ENCODE data around the gene MAD2L1.
A peak's percentile ranks its signal among the peaks of the same experiment; 100 is the strongest.

Gene MAD2L1

DNA sequence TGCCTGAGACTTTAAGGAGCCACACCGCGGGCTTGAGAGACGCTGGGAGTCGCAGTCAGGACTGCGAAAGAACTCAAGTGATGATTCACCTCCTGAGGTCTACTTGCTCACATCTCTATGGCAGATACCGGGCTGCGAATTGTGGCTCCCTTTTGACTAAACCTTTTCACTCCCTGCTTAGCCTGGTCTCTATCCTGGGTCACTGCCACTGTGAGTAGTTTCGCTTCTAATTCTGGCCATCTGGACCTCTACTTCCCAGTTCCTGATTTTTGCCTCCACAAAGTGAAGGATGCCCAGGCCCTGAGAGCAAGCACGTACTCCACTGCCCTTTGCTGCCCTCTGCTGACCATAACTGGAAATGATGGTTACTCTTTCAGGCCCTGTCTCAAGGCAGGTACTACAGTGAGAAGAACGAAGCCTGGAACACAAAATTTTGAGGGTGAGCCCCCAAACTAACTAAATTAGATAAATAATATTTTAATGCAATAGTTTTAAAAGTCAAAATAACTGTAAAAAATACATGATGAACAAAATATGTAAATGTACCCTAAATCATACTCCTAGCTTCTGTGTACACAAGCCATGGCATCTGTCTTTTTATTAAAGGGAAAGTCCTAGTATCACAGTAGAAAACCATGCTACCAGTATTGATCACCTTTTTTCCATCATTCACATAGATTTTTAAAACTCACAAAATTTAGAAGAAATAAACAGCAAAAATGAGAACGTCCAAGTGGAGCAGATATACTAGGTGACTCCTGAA, 16.7 kb downstream of the MAD2L1 start:
- no peak overlapping the region for H3K27ac Mint-ChIP-seq
- peak overlapping the region; percentile 0 for H3K4me3 Mint-ChIP-seq
- H3K27me3 Mint-ChIP-seq = no peaks in the 10 kb centered on the region
- H3K4me1 Mint-ChIP-seq = peaks cover 12% of the 10 kb centered on the region
- no peaks in the 10 kb centered on the region for H3K36me3 Mint-ChIP-seq
- ATAC-seq (ENCODE audit: low read depth) = peak; percentile 91
- no peaks in the 10 kb centered on the region for H3K9me3 Mint-ChIP-seq
- peak; percentile 79 to 81 for DNase-seq (ENCODE audit: low spot score in 2 of 2)

DNA sequence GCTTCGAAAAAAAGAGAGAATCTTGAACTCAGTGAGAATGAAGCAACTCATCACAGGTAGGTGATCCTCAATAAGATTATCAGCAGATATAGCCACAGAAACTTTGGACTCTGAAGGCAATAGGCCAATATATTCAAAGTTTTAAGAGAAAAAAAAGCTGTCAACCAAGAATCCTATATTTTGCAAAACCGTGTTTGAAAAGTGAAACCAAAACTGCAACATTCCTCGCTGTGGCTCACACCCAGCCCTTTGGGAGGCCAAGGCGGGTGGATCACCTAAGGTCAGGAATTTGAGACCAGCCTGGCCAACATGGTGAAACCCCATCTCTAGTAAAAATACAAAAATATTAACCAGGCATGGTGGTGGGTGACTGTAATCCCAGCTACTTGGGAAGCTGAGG, 22.8 kb downstream of the MAD2L1 start:
- no peaks in the 10 kb centered on the region for H3K4me1 Mint-ChIP-seq
- peaks cover 4% of the 10 kb centered on the region for H3K9me3 Mint-ChIP-seq
- H3K4me3 Mint-ChIP-seq = no peak overlapping the region
- no peaks in the 10 kb centered on the region for H3K27me3 Mint-ChIP-seq
- ATAC-seq (ENCODE audit: low read depth) = no peak
- no peak for DNase-seq (ENCODE audit: low spot score in 2 of 2)
- no peak overlapping the region for H3K27ac Mint-ChIP-seq
- H3K36me3 Mint-ChIP-seq = peaks cover 3% of the 10 kb centered on the region

DNA sequence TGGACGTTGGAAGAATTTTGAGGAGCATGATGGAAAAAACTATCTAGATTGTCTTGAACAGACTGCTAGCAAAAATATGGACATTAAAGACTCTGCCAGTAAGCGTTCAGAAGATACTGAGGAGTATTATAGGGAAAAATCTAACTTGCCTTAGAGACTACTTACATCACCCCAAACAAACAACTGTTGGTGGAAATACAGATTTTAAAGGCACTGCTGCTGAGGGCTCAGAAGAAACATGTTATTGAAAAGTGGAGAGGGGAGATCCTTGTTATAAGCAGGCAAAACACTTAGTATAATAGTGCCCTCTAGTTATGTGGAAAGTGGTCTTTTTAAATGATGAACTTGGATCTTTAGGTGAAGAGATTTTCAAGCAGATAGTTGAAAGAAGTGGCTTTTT, 29.2 kb downstream of the MAD2L1 start:
- no peaks in the 10 kb centered on the region for H3K36me3 Mint-ChIP-seq
- no peaks in the 10 kb centered on the region for H3K4me1 Mint-ChIP-seq
- DNase-seq (ENCODE audit: low spot score in 2 of 2) (no peak), ATAC-seq (ENCODE audit: low read depth) (no peak)
- no peak overlapping the region for H3K27ac Mint-ChIP-seq
- H3K27me3 Mint-ChIP-seq = peaks cover 8% of the 10 kb centered on the region
- no peaks in the 10 kb centered on the region for H3K9me3 Mint-ChIP-seq
- H3K4me3 Mint-ChIP-seq = no peak overlapping the region

DNA sequence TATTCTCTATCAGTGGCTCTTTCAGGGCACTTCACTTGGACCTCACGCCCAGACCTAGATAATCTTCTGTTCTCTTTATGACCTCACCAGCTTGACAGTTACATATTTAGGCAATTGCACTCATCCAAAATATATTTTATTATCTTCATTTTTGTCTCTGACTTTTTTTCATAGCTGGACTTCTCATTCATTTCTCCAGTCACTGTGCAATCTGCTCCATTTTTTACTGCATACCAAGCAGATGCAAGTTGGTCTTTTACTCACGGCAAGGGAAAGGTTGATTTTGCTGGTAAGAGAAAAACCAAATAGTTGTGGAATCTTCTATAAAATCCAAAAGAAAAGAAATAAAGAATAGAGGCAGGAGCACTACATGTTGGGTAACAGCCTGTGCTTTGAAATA, 31.7 kb downstream of the MAD2L1 start:
- no peaks in the 10 kb centered on the region for H3K4me1 Mint-ChIP-seq
- H3K27ac Mint-ChIP-seq = no peak overlapping the region
- no peaks in the 10 kb centered on the region for H3K9me3 Mint-ChIP-seq
- H3K27me3 Mint-ChIP-seq = peaks cover 12% of the 10 kb centered on the region
- H3K36me3 Mint-ChIP-seq = no peaks in the 10 kb centered on the region
- ATAC-seq (ENCODE audit: low read depth) (no peak), DNase-seq (ENCODE audit: low spot score in 2 of 2) (no peak)
- no peak overlapping the region for H3K4me3 Mint-ChIP-seq

DNA sequence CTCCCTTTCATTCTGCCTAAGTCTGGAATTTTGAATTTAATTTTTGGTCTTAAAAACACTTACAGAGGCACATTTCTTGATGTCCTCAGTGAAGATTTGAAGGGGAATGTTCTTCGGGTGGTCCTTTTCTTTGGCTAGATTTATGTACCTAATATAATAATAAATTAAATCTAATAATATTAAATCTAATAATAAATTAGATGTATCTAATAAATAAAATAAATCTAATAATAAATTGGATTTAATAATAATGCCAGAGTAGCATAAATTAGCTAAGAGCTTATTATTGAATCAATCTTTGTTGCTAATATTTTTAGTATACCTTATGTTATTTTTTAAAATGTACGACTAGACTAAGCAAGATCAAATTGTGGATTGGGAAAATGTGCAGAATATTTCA, 39.8 kb downstream of the MAD2L1 start:
- no peak overlapping the region for H3K4me3 Mint-ChIP-seq
- H3K36me3 Mint-ChIP-seq = no peaks in the 10 kb centered on the region
- DNase-seq (ENCODE audit: low spot score in 2 of 2) = no peak
- no peaks in the 10 kb centered on the region for H3K9me3 Mint-ChIP-seq
- no peak overlapping the region for H3K27ac Mint-ChIP-seq
- ATAC-seq (ENCODE audit: low read depth) = no peak
- H3K4me1 Mint-ChIP-seq = no peaks in the 10 kb centered on the region
- peaks cover 4% of the 10 kb centered on the region for H3K27me3 Mint-ChIP-seq

DNA sequence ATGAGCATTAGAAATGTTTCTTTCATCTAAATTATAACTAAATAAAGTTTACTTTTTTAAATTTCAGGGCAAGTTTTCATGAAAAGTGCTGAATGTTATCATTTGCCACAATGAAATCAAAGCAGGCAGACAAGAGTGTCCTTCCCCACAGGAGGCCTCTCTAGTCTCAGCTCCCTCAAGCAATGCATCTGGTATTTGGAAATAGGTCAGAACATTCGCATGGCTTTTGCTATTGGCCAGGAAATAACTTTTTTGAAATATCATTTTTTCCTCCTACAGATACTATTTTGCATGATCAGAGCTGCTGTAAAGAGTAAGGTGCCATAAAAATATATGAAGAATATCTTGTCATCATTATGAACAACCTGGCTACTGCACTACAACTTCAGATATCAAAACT, 41.1 kb downstream of the MAD2L1 start:
- DNase-seq (ENCODE audit: low spot score in 2 of 2) (no peak), ATAC-seq (ENCODE audit: low read depth) (no peak)
- Mint-ChIP-seq H3K27me3 (peaks cover 2% of the 10 kb centered on the region), H3K4me1 (no peaks in the 10 kb centered on the region), H3K9me3 (no peaks in the 10 kb centered on the region), H3K27ac (no peak overlapping the region), H3K36me3 (no peaks in the 10 kb centered on the region), H3K4me3 (no peak overlapping the region)

- peaks cover 2% of the 10 kb centered on the region for H3K9me3 Mint-ChIP-seq
- H3K27me3 Mint-ChIP-seq = peaks cover 5% of the 10 kb centered on the region
- ATAC-seq (ENCODE audit: low read depth) (no peak), DNase-seq (ENCODE audit: low spot score in 2 of 2) (no peak)
- no peak overlapping the region for H3K27ac Mint-ChIP-seq
- H3K4me3 Mint-ChIP-seq = no peak overlapping the region
- H3K36me3 Mint-ChIP-seq = no peaks in the 10 kb centered on the region
- H3K4me1 Mint-ChIP-seq = no peaks in the 10 kb centered on the region
Observed at GRCh38 chr4:120018786-120019185, 47.9 kb downstream of the MAD2L1 start.

- no peak for DNase-seq (ENCODE audit: low spot score in 2 of 2)
- H3K27me3 Mint-ChIP-seq = peaks cover 5% of the 10 kb centered on the region
- H3K4me3 Mint-ChIP-seq = no peak overlapping the region
- ATAC-seq (ENCODE audit: low read depth) = no peak
- H3K27ac Mint-ChIP-seq = no peak overlapping the region
- peaks cover 2% of the 10 kb centered on the region for H3K9me3 Mint-ChIP-seq
- no peaks in the 10 kb centered on the region for H3K36me3 Mint-ChIP-seq
- H3K4me1 Mint-ChIP-seq = no peaks in the 10 kb centered on the region
Observed at GRCh38 chr4:120017939-120018692, 48.5 kb downstream of the MAD2L1 start.

GRCh38 chr4:120011725-120012124, 54.9 kb downstream of the MAD2L1 start:
- Mint-ChIP-seq H3K4me1 (no peaks in the 10 kb centered on the region), H3K9me3 (peaks cover 2% of the 10 kb centered on the region), H3K27ac (no peak overlapping the region), H3K27me3 (peaks cover 5% of the 10 kb centered on the region), H3K36me3 (no peaks in the 10 kb centered on the region), H3K4me3 (no peak overlapping the region)
- ATAC-seq (ENCODE audit: low read depth) = no peak
- DNase-seq (ENCODE audit: low spot score in 2 of 2) = no peak

DNA sequence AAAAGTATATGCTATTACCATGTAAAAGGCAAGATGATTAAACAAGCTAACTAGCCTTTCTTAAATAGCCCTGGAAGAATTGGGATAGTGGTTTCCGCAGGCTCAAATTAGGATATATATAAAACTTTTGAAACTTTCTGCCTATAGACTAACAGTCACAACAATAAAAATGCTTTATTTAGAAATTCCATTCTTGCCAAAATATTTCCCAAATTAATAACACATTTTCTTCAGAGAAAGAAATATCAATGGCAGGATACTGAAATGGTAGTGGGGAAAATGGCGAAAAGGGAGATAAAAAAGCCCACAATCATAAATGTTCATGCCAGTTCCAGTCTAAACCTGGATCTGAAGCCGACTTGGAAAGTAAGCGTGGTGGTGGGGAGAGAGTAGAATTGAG, 56.0 kb downstream of the MAD2L1 start:
- Mint-ChIP-seq H3K27me3 (peaks cover 4% of the 10 kb centered on the region), H3K4me3 (no peak overlapping the region), H3K4me1 (no peaks in the 10 kb centered on the region), H3K9me3 (peaks cover 1% of the 10 kb centered on the region), H3K36me3 (no peaks in the 10 kb centered on the region), H3K27ac (no peak overlapping the region)
- no peak for DNase-seq (ENCODE audit: low spot score in 2 of 2)
- no peak for ATAC-seq (ENCODE audit: low read depth)

DNA sequence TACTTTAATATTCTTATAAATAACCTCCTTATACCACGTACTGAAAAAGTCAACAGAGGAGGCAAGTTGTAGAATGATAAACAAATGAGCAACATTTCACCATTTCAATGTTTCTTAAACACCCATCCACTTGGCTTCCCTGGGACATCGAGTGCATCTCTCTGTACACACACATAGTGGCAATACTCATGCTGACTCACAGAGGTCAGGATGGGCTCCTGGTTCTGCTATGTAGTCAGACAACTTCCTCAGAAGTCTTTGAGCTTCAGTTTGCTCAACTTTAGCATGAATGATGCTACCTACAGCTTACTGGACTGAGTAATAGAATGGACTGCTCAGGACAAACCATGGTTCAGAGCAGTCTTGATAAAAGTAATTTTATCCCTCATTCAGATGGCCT, 56.9 kb downstream of the MAD2L1 start:
- Mint-ChIP-seq H3K4me3 (no peak overlapping the region), H3K4me1 (no peaks in the 10 kb centered on the region), H3K9me3 (no peaks in the 10 kb centered on the region)

GRCh38 chr4:120008957-120009356, 57.7 kb downstream of the MAD2L1 start:
- Mint-ChIP-seq H3K9me3 (no peaks in the 10 kb centered on the region), H3K36me3 (no peaks in the 10 kb centered on the region), H3K4me1 (no peaks in the 10 kb centered on the region), H3K4me3 (no peak overlapping the region), H3K27ac (no peak overlapping the region), H3K27me3 (peaks cover 3% of the 10 kb centered on the region)
- DNase-seq (ENCODE audit: low spot score in 2 of 2) (no peak), ATAC-seq (ENCODE audit: low read depth) (no peak)

More for the DNA sequence above, 56.9 kb downstream of the MAD2L1 start:
- H3K36me3 Mint-ChIP-seq = no peaks in the 10 kb centered on the region
- ATAC-seq (ENCODE audit: low read depth) = no peak
- H3K27me3 Mint-ChIP-seq = peaks cover 3% of the 10 kb centered on the region
- no peak for DNase-seq (ENCODE audit: low spot score in 2 of 2)
- H3K27ac Mint-ChIP-seq = no peak overlapping the region

GRCh38 chr4:120007896-120008436, 58.7 kb downstream of the MAD2L1 start:
- H3K36me3 Mint-ChIP-seq = no peaks in the 10 kb centered on the region

GRCh38 chr4:120007191-120007871, 59.3 kb downstream of the MAD2L1 start:
- Mint-ChIP-seq H3K4me1 (no peaks in the 10 kb centered on the region), H3K27me3 (peaks cover 1% of the 10 kb centered on the region), H3K9me3 (no peaks in the 10 kb centered on the region), H3K36me3 (no peaks in the 10 kb centered on the region), H3K27ac (no peak overlapping the region), H3K4me3 (no peak overlapping the region)
- DNase-seq (ENCODE audit: low spot score in 2 of 2) (no peak), ATAC-seq (ENCODE audit: low read depth) (no peak)

More at GRCh38 chr4:120007896-120008436, 58.7 kb downstream of the MAD2L1 start:
- no peaks in the 10 kb centered on the region for H3K9me3 Mint-ChIP-seq
- peaks cover 1% of the 10 kb centered on the region for H3K27me3 Mint-ChIP-seq
- H3K4me3 Mint-ChIP-seq = no peak overlapping the region
- no peak overlapping the region for H3K27ac Mint-ChIP-seq
- DNase-seq (ENCODE audit: low spot score in 2 of 2) (no peak), ATAC-seq (ENCODE audit: low read depth) (no peak)
- no peaks in the 10 kb centered on the region for H3K4me1 Mint-ChIP-seq
